HG03521 (cell line): ENCODE measurements around the gene ASZ1.
"Not testable (repeated sequence)": the region's sequence is repeated elsewhere in the genome, so short reads cannot be mapped to it uniquely, and the experiment has no call there.

ENCODE experiments used
- ATAC-seq: cut with Tn5 transposase; IDR thresholded peaks from one replicate; pipeline ENCODE4 v1.9.1; 2021; ENCODE audit warnings: mild to moderate bottlenecking, moderate library complexity; ENCODE audit not compliant: unreplicated experiment

ASZ1 gene

GRCh38 chr7:117427258-117427701, at the start of gene ASZ1:
Gene ASZ1, minus strand, starts transcription at chr7:117427493. Its CDS starts 33 bp downstream, at chr7:117427460.
- no peak for ATAC-seq

GRCh38 chr7:117476557-117477215, 49.4 kb upstream of the ASZ1 start:
- no peak for ATAC-seq

GRCh38 chr7:117472335-117472734, 45.0 kb upstream of the ASZ1 start:
- ATAC-seq = no peak

GRCh38 chr7:117470777-117471176, 43.5 kb upstream of the ASZ1 start:
- no peak for ATAC-seq

GRCh38 chr7:117468174-117468573, 40.9 kb upstream of the ASZ1 start:
- no peak for ATAC-seq

GRCh38 chr7:117460815-117461214, 33.5 kb upstream of the ASZ1 start:
- ATAC-seq = not testable (repeated sequence)

GRCh38 chr7:117459735-117460134, 32.4 kb upstream of the ASZ1 start:
- ATAC-seq = no peak

GRCh38 chr7:117458977-117459583, 31.8 kb upstream of the ASZ1 start:
- no peak for ATAC-seq

GRCh38 chr7:117448655-117449054, 21.4 kb upstream of the ASZ1 start:
- no peak for ATAC-seq

- ATAC-seq = no peak
These were observed 19.0 kb upstream of the ASZ1 start for GRCh38 chr7:117446220-117446815.

GRCh38 chr7:117445206-117445605, 17.9 kb upstream of the ASZ1 start:
- no peak for ATAC-seq

- ATAC-seq = no peak
These were observed 17.4 kb upstream of the ASZ1 start for GRCh38 chr7:117444646-117445045.

- peak; percentile 87 for ATAC-seq
These were observed 8.3 kb upstream of the ASZ1 start for GRCh38 chr7:117435475-117436043.

- ATAC-seq = peak; percentile 53
These were observed 3.0 kb downstream of the ASZ1 start for GRCh38 chr7:117424090-117424829.

- not testable (repeated sequence) for ATAC-seq
These were observed 12.7 kb downstream of the ASZ1 start for GRCh38 chr7:117414591-117414990.

GRCh38 chr7:117412946-117413559, 14.2 kb downstream of the ASZ1 start:
- no peak for ATAC-seq

GRCh38 chr7:117412390-117412789, 14.9 kb downstream of the ASZ1 start:
- ATAC-seq = no peak

GRCh38 chr7:117411539-117411938, 15.8 kb downstream of the ASZ1 start:
- ATAC-seq = no peak

GRCh38 chr7:117408831-117409230, 18.5 kb downstream of the ASZ1 start:
- no peak for ATAC-seq

- ATAC-seq = no peak
These were observed 21.8 kb downstream of the ASZ1 start for GRCh38 chr7:117405519-117405918.

- ATAC-seq = no peak
These were observed 23.6 kb downstream of the ASZ1 start for GRCh38 chr7:117403737-117404136.
